Caki2 (cell line): ENCODE measurements around the gene C1GALT1. TPM values are rescaled to one million over a fixed set of nuclear protein-coding genes. Genes with fewer than 3 reads are reported as not detected.
"Not testable (repeated sequence)": the region's sequence is repeated elsewhere in the genome, so short reads cannot be mapped to it uniquely, and the experiment has no call there.

Source experiments
- DNase-seq: peaks from one replicate; pipeline ENCODE4 v3.0.0-alpha.2; 2015; ENCODE audit warnings: low read depth
- in situ Hi-C: cut with HindIII; loops from 2 replicates; pipeline ENCODE4 v1.10.0; 2016; ENCODE audit warnings: low sequenced_read_pairs, low pct_unique_long_range_greater_than_20kb, mixed read lengths
- total RNA-seq: library from RNA; depleted of rRNA; stranded (reverse); fragments of >200 nt; shearing (Covaris generic); gene quantifications from 2 replicates; pipeline ENCODE4 v1.2.3, GENCODE V29; 2014; ENCODE audit warnings: low replicate concordance

The C1GALT1 gene
- total RNA-seq, 1 experiment from 2014 or later = 24.4 TPM

- DNase-seq = no peak
- in situ Hi-C loops = no loop called here
Measured at GRCh38 chr7:7219216-7219615, 36.9 kb downstream of the C1GALT1 start.

DNA sequence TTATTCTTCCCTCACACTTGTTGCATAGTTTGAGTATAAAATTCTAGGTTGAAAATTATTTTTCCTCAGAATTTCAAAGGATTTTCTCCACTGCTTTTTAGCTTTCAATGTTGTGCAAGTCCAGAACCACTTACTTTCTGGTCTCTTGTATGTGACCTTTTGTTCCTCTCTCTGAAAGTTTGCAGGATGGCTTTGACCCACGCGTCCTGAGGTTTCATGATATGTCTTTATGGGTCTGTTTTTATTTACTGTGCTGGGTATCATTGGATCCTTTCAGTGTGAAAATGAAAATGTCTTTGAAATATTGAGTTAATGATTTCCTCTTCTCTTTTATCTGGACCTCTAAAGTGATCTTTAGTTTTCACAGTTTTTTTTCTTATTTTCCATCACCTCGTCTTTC is 38.5 kb downstream of the C1GALT1 start:
- no peak for DNase-seq
- in situ Hi-C loops = no loop called here

DNA sequence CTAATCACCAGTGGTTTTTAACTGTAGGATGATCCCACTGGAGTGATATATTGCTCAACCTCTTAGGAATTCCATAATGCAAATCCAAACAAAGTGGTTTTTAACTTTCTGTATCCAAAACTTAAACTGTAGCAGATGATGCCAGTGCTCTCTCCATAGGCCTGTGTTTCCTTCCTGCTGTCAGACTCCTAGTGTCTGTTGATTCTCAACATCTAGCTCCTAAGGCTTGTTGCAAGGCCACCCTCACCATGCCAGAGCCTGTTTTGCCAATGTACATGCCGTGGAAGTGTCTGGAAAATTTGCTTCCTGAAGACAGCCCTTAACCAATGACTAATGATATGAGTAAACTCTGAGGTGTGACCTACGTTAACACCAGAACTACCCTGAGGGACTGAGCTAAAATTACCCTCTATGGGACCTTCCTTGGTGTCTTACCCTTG is 39.3 kb downstream of the C1GALT1 start:
- DNase-seq = peak; percentile 44
- in situ Hi-C loops = no loop called here

DNA sequence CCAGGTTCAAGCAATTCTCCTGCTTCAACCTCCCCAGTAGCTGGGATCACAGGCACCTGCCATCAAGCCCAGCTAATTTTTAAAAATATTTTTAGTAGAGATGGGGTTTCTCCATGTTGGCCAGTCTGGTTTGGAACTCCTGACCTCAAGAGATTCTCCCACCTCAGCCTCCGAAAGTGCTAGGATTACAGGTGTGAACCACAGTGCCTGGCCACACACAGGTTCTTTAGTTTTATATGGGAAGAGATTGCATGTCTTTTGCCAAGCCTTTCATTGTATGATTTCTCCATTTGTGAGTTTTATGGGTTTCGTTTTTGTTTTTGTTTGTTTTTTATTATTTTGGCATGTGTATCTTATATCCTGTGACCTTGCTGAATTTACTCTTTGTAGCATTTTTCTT is 40.9 kb downstream of the C1GALT1 start:
- in situ Hi-C loops = no loop called here
- no peak for DNase-seq

GRCh38 chr7:7226407-7226806 is 44.1 kb downstream of the C1GALT1 start:
- DNase-seq = no peak
- in situ Hi-C loops = no loop called here

GRCh38 chr7:7228472-7228871 is 46.1 kb downstream of the C1GALT1 start:
- in situ Hi-C loops = no loop called here
- DNase-seq = no peak

GRCh38 chr7:7228967-7229366 is 46.6 kb downstream of the C1GALT1 start:
- no peak for DNase-seq
- in situ Hi-C loops = no loop called here

GRCh38 chr7:7231000-7231399 is 48.7 kb downstream of the C1GALT1 start:
- DNase-seq = no peak

DNA sequence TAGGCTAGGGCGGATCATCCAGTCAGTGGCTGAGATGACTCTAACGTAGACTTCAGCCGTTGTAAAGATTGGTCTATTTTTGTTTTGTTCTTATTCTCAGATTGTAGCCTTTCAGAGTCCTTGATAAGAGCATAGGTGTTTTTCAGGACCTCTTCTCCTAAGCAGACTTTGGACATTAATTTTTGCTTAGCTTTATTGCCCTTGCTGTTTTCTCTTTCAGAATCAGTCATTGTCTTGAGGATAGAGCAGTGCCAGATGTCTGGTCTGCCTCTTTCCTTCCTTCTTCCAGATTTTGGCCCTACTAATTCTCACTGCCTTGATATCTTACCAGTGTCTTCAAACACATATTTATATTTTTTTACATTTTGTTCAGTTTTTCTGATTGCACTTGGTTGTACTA is 49.5 kb downstream of the C1GALT1 start:
- in situ Hi-C loops = no loop called here
- DNase-seq = no peak

More at GRCh38 chr7:7231000-7231399, 48.7 kb downstream of the C1GALT1 start:
- in situ Hi-C loops = no loop called here

- DNase-seq = no peak
- in situ Hi-C loops = no loop called here
Measured at GRCh38 chr7:7235347-7235746, 53.0 kb downstream of the C1GALT1 start.

DNA sequence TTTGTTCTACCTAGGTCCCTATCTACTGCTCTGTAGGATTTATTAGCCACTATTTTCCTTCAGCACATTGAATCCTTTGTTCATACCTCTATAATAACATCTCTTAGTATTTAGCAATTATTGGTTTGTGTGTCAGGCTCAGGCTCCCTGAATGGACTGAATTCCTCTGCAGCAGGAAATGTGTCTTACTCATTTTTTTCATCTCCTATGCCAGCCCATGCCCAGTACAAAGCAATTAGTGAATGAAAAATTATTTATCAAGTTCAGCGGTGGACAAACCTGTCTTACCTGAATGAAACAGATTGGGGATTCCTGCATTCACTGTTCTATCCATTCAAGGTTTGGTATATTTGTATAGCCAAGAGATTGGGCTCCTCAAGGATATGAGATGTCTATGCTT is 53.7 kb downstream of the C1GALT1 start:
- no peak for DNase-seq
- in situ Hi-C loops = no loop called here

DNA sequence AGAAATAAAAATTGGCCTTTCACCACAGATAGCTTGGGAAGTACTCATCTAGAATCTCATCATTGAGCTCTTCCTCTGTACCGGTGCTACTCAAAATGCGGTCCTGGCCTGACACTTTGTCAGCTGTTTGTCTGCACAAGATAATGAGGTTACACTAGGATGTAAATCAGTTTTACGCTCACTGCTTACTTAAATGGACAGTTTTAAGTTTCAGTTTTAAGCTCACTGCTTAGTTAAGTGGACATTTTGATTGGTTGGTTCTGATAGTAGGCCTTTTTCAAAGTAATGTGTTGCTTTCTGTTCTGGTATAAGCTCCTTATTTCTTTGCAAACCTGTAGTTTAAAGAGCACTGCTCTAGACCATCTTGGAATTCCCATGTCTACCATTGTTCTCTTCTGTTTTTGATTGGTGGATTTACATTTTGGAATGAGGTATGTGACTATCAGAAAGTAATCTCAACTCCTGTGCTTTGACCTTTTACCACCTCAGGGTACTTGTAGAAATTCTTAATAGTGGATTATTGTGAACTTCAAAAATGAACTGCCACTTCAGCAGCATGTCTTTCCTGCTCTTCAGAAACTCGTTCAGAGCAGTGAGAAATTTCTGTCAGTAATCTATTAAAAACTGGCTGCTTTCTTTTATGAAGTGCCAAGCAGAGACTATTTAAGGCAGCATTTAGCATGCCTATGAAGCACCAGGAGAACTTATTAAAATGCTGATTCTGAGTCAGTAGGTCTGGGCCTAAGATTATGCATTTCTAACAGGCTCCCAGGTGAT is 55.0 kb downstream of the C1GALT1 start:
- DNase-seq = no peak
- in situ Hi-C loops = no loop called here

DNA sequence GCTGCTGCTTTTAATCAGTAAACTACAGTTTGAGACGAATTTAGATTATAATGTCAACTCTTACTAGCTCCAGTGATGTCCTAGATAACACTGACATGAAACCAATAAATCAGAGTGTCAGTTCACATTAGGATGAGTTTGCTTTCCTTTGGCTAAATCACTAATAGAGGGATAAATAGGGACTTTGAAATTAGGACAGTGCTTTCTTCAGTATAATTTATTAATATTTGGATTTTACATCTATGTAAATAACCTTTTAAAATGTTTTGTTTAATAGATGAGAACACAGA is 55.6 kb downstream of the C1GALT1 start:
- in situ Hi-C loops = no loop called here

GRCh38 chr7:7239346-7239745 is 57.0 kb downstream of the C1GALT1 start:
- in situ Hi-C loops = no loop called here
- no peak for DNase-seq

More for the DNA sequence above, 55.6 kb downstream of the C1GALT1 start:
- DNase-seq = no peak

- in situ Hi-C loops = no loop called here
- DNase-seq = no peak
Measured at GRCh38 chr7:7242899-7243298, 60.6 kb downstream of the C1GALT1 start.

DNA sequence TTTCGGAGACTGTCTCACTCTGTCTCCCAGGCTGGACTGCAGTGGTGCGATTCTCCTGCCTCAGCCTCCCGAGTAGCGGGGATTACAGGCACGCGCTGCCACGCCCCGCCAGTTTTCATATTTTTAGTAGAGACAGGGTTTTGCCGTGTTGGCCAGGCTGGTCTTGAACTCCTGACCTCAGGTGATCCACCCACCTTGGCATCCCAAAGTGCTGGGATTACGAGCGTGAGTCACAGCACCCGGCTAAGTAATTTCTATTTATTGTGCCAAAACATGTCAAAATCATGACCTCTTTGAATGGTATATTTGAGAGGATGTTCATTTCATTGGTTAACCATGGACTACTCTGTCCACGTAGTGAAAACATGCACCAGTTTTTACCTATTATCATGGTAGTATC is 62.9 kb downstream of the C1GALT1 start:
- in situ Hi-C loops, DNase-seq: not testable (repeated sequence)

DNA sequence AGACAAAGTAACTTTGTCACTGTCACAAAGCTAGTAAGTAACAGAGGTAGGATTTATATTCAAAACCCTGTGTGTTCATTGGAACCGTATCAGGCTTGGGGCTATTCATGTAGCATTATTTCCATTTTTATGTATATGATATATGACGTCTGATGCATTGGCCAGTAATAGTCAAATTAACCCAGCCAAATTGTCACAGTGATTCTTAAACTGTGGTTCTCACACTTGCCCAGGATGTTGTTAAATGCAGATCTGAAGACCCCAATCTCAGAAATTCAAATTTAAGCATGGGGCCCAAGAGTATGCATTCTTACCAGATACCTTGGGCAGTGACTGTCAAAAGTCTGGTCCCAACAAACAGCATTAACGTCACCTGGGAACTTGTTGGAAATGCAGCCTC is 63.9 kb downstream of the C1GALT1 start:
- DNase-seq = no peak
- in situ Hi-C loops = no loop called here

- in situ Hi-C loops = no loop called here
- DNase-seq = no peak
Measured at GRCh38 chr7:7247658-7248057, 65.3 kb downstream of the C1GALT1 start.

GRCh38 chr7:7249814-7250213 is 67.5 kb downstream of the C1GALT1 start:
- in situ Hi-C loops = no loop called here
- DNase-seq = no peak

DNA sequence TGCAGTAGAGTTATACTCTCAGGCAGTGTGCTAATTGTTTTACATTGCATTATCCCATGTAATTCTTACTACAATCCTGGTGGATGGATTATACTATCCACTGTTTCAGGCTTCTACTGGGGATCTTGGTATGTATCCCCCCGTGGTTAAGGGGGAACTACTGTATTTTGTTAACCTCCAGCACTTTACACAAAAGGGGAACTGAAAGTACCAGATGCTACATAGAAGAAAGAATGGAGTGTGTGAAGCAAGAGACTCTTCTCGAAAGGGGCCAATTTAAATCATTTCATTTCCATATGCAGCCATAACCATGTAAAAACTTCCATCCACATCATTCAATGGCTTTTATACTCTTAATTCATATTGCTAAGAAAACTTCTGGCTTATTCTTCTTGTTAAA is 69.4 kb downstream of the C1GALT1 start:
- DNase-seq = no peak

More for the DNA sequence above, 69.4 kb downstream of the C1GALT1 start:
- in situ Hi-C loops = no loop called here
